CD1c-positive myeloid dendritic cell (primary cell): ENCODE data around the gene STK32B.

Source experiments
- DNase-seq: peaks from one replicate; pipeline ENCODE4 v3.0.0-alpha.2; 2016; ENCODE audit errors: extremely low spot score

The STK32B gene

DNA sequence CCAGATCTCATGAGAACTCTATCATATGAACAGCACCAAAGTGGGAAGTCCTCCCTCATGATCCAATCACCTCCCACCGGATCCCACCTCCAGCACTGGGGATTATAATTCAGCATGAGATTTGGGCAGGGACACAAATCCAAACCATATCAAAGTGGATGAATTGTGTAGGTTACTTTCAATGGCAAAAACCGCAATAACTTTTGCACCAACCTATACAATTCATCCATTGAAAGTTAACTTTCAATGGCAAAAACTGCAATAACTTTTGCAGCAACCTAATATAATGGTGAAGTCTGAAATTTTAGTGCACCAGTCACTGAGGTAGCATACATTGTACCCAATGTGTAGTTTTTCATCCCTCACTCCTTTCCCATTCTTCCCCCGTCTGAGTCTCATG is 16.6 kb downstream of the STK32B start:
- no peak for DNase-seq

GRCh38 chr4:5069901-5070300 is 18.6 kb downstream of the STK32B start:
- no peak for DNase-seq

- no peak for DNase-seq
Measured at GRCh38 chr4:5072948-5073347, 21.7 kb downstream of the STK32B start.

DNA sequence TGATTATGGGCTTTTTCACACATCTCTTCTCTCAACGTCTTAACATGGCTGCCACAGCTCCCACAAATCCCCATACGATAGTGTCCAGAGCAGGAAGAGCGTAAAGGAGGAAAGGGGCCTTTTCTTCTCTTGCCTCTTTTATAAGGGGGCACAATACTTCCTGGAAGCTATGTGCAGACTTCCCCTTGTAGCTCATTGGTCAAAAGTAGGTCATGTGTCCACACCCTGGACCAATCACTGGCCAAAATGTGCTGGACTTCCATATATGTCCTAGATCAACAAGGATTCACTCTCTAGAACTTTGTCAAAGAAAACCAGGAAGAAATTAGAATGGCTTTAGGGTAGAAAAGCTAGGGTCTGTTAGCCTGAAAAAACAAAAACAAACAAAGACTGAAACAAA is 26.7 kb downstream of the STK32B start:
- DNase-seq = no peak

- DNase-seq = no peak
Measured at GRCh38 chr4:5079581-5079980, 28.3 kb downstream of the STK32B start.

DNA sequence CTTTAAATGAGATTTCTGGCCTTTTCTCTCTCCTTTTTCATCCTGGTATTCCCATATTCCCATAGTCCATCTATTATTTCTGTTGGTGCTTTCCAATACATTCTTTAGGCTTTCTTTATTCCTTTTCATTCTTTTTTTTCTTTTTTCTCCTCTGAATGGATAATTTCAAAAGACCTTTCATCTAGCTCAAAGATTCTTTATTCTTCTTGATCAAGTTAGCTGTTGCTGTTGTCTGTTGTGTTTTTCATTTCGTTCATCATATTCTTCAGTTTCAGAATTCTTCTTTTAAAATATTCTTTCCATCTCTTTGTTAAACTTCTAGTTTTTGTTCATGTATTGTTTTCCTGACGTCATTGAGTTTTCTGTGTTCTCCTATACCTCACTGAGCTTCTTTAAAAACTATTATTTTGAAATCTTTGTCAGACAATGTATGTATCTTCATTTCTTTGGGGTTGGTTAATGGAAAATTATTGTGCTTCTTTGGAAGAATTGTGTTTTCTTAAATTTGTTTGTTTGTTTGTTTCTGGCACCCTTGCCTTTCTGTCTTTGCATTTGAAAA is 30.2 kb downstream of the STK32B start:
- DNase-seq = no peak

GRCh38 chr4:5082376-5082775 is 31.1 kb downstream of the STK32B start:
- DNase-seq = no peak

DNA sequence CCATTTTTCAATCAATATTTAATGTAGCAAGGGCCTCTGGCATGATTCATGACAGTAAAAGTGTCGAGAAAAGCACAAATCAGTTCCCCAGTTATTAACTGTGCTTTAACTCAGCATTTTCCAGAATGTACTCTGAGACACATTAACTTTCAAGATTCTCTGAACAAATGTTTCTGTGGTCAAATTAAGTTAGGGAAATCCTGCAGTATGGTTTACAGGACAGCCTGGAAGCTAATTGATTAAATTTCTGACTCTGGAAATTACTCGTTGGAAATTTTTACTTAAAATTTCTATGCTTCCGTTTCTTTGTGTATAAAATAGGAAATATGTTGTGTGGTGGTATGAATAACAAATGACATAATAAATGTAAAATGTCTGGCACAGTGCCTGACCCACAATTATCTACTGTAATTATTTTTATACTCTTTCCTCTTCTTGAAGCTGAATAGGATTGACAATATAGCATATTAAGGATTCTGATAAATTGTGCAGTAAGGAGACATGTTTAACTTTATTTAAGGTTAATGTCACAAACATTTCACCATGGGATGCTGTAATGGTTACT is 33.7 kb downstream of the STK32B start:
- DNase-seq = no peak

- no peak for DNase-seq
Measured at GRCh38 chr4:5086535-5086934, 35.3 kb downstream of the STK32B start.

DNA sequence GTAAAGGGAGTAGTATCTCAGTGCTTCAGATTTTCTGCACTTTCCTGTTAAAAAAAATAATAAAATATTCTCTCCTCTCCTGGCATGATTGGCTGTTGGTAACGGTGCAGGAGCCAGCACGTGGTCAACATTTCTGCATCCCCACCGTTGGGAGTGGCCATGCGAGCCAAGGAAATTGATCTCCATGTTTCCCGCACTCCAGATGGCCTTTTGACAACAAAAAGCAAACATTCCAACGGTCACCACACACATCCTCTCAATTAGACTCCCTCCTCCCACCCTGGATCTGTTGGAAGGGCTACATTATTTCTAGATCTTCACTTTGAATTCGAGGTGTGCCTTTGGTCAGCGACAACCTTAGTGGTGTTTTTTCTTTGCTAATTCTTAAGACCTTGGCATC is 45.0 kb downstream of the STK32B start:
- DNase-seq = no peak

DNA sequence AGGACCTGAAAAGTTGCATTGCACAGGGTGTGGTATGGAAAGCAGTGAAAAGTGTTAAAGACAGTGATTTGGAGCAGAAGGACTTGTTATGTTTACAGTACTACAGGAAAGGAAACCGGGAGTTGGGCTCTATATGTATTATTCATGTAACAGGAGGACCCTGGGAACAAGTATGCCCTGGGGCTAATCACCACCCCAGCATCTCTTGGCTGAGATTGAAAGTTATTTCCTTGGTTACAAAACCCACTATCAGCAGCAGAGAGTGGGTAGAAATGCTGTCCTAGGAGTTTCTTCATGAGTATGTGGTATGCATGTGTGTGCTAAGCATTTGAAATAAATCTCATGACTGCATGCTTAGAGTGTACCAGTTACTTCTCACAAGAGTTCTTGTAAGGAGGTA is 46.9 kb downstream of the STK32B start:
- DNase-seq = no peak

GRCh38 chr4:5100336-5100735 is 49.1 kb downstream of the STK32B start:
- DNase-seq = no peak

DNA sequence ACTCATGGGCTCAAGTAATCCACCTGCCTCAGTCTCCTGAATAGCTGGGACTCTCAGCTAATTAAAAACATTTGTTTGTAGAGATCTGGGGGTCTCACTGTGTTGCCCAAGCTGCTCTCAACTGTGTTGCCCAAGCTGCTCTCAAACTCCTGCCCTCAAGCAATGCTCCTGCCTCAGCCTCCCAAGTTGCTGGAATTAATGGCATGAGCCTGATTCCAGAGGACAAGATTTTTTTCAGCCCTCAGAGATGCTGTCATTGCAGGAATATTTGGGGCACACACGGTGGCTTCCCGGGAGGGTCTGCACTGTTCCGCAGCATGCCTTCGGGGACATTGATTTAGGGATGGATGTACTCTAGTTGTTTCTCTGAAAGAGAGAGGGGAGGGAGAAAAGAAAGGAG is 49.7 kb downstream of the STK32B start:
- no peak for DNase-seq

DNA sequence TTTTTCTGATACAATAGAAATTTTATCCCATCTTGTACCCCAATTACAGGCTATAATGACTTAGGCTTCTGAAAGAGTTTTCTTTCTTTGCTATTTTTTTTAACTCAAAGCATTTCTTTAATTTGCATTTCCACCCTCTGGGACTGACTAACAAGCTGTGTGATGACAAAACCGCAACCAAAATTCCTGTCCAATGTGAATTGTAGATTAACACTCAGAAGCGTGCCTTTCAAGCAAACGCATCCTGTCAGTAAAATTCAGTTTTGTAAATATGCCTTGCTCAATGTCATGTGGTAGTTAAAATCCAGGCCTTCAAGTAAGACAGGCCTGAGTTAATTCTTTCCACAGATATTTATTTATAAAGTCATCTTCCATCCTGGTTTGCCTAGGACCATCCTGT is 50.3 kb downstream of the STK32B start:
- no peak for DNase-seq

DNA sequence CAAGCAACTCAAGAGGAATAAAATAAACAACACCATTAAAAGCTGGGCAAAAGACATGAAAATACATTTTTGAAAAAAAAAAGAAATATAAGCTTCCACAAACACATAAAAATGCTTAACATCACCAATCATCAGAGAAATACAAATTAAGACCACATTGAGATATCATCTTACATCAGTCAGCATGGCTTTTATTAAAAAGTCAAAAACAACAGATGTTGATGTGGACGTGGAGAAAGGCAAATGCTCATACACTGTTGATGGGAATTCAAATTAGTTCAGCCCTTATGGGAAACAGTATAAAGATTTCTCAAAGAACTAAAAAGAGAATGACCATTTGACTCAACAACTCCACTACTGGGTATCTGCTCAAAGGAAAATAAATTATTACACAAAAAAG is 59.6 kb downstream of the STK32B start:
- no peak for DNase-seq

DNA sequence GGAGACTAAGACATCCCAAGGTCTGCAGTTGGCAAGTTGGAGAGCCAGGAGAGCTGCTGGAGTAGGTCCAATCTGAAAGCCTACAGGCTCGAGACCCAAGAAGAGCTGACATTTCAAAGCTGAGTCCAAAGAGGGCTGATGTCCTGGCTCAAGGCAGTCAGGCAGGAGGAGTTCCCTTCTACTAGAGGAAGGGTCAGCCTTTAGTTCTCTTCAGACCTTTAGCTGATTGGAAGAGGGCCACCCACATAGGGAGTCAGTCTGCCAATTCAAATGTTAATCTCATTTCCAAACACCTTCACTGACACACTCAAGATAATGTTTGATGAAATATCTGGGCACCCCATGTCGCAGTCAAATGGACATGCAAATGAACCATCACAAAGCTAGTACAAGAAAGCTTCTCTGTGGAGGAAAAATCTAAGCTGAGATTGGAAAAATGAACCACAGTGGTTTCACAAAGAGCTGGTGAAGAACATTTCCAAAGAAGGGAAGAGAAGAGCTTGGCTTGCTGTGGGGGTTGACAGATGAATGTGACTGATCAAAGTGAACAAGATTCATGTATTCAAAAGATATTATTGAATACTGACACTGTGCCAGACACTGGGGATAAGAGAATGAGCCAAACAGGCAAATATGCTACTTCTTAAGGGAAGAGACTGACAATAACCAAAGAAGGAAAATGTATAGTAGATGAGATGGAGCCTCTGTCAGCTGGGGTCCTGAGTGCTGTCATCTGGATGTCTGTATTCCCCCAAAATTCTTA is 61.2 kb downstream of the STK32B start:
- DNase-seq = no peak

- no peak for DNase-seq
Measured at GRCh38 chr4:5114950-5115349, 63.7 kb downstream of the STK32B start.

DNA sequence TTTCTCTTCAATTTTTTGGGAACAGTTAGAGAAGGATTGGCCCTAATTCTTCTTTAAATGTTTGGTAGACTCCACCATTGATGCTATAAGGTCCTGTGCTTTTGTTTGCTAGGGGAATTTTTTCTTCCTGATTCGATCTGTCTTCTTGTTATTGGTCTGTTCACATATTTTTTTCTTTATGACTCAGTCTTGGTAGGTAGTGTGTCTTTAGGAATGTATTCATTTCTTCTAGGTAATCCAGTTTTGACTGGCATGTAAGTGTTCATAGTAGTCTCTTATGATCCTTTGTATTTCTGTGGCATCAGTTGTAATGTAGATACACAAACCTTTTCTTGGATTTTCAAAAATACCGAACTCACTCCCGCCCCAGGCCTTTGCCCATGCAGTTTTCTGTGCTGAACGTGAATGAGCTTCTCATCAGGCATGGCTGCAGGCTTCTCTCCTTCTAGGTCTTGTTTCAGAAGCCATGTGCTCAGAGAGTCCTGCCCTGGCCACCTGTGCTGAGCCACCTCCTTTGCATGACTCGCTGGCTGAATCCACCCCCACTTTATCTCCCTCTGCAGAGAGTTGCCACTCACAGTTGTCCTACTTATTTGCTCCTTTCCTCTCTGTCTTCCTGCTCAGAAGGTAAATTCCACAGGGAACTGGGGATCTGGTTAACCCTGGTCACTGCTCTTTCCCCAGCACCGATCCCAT is 67.0 kb downstream of the STK32B start:
- no peak for DNase-seq

DNA sequence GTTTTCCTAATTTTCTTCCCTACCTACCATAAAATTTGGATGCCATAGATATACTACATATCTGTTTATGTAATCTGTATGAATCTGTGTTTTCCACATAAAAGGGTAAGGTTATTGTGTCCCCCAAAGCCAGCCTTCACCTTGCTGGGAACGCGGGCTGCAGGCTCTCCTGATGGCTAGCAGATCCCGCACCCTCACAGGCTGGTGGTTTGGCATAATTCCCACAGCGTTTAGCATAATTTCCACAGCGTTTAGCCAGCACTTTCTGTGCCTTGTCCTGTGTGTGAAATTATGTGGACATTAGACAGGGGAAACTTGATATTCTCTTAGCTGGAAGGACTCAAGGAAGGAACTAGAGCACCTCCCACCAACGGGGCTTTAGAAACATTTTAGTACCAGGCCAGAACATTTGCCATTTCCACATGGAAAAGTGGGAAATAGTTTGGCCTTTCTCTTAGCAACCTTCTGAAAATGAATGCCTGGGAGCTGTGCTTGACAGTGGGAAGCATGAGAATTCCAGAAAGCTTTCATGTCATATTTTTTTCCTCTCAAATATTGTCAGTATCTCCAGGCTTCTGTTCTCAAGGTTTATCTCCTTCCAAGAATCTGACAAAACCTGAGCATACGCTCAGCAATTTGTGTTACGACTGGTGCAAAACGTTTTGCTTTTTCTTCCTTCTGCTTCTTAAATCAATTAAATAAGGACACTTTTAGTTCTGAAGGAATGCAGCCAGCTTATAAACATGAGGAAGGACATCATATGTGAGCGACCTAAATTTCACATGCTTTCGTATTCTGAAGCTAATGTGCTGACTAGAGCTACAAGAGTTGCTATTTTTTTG is 67.9 kb downstream of the STK32B start:
- DNase-seq = no peak

GRCh38 chr4:5120067-5120466 is 68.8 kb downstream of the STK32B start:
- no peak for DNase-seq

GRCh38 chr4:5120468-5120867 is 69.2 kb downstream of the STK32B start:
- DNase-seq = no peak

- DNase-seq = no peak
Measured at GRCh38 chr4:5122114-5122513, 70.8 kb downstream of the STK32B start.
